Keratinocyte (primary cell): ENCODE measurements around the gene CREG1. TPM values are rescaled to one million over a fixed set of nuclear protein-coding genes. Genes with fewer than 3 reads are reported as not detected.

Source experiments
- DNase-seq: peaks from one replicate; pipeline ENCODE4 v3.0.0-alpha.2; 2011; ENCODE audit warnings: low read depth, missing footprints, low spot score
- FAIRE-seq: peaks from 2 replicates; lab custom pipeline; 2011; peaks lifted over from hg19 to GRCh38; lab: Jason Lieb, UNC
- H2AFZ ChIP-seq: 2 replicates; pipeline ENCODE4 v1.6.0; 2012; ENCODE audit warnings: low read length, control low read depth, inconsistent platforms; ENCODE audit not compliant: control insufficient read depth
- H3K27ac ChIP-seq: 2 replicates; pipeline ENCODE4 v1.5.1; 2011; ENCODE audit warnings: low read length; ENCODE audit not compliant: control insufficient read depth, insufficient read depth
- H3K27me3 ChIP-seq: 3 replicates; pipeline ENCODE4 v1.6.0; 2011; ENCODE audit warnings: low read length; ENCODE audit not compliant: control insufficient read depth, insufficient read depth; ENCODE audit errors: extremely low read depth
- H3K36me3 ChIP-seq, 2 experiments: 2 replicates in 1 of 2; 3 replicates in 1 of 2; pipeline ENCODE4 v1.5.1; 2011; ENCODE audit warnings: low read length in 2 of 2, mild to moderate bottlenecking in 1 of 2; ENCODE audit not compliant: control insufficient read depth in 2 of 2, insufficient read depth in 2 of 2; ENCODE audit errors: extremely low read depth in 1 of 2
- H3K4me1 ChIP-seq: 3 replicates; pipeline ENCODE4 v1.5.1; 2011; ENCODE audit warnings: low read length; ENCODE audit not compliant: control insufficient read depth, insufficient read depth; ENCODE audit errors: extremely low read depth
- H3K4me2 ChIP-seq: 3 replicates; pipeline ENCODE4 v1.6.0; 2011; ENCODE audit warnings: low read depth, low read length; ENCODE audit not compliant: control insufficient read depth, insufficient read depth; ENCODE audit errors: extremely low read depth
- H3K4me3 ChIP-seq, 3 experiments: fragments of 200-600 bp in 1 of 3; sonication (generic) in 1 of 3; 2 replicates in 2 of 3; 3 replicates in 1 of 3; pipeline ENCODE4 v1.5.1; 2011 to 2016; ENCODE audit warnings: low read length in 3 of 3, mild to moderate bottlenecking in 3 of 3, control low read depth in 2 of 3, inconsistent platforms in 1 of 3, low read depth in 1 of 3, mixed read lengths in 1 of 3, mixed run types in 1 of 3, moderate library complexity in 1 of 3; ENCODE audit not compliant: control insufficient read depth in 2 of 3, insufficient read depth in 2 of 3; ENCODE audit errors: extremely low read depth in 1 of 3
- H3K79me2 ChIP-seq: 2 replicates; pipeline ENCODE4 v1.6.0; 2012; ENCODE audit warnings: low read length; ENCODE audit not compliant: control insufficient read depth, insufficient read depth
- H3K9ac ChIP-seq: 3 replicates; pipeline ENCODE4 v1.6.0; 2011; ENCODE audit warnings: low read length; ENCODE audit not compliant: control insufficient read depth, insufficient read depth; ENCODE audit errors: extremely low read depth
- H3K9me1 ChIP-seq: 3 replicates; pipeline ENCODE4 v1.6.0; 2011; ENCODE audit warnings: low read length; ENCODE audit not compliant: control insufficient read depth, insufficient read depth; ENCODE audit errors: extremely low read depth
- H3K9me3 ChIP-seq: 2 replicates; pipeline ENCODE4 v1.5.1; 2012; ENCODE audit warnings: low read depth, low read length; ENCODE audit not compliant: control insufficient read depth
- H4K20me1 ChIP-seq: 3 replicates; pipeline ENCODE4 v1.6.0; 2011; ENCODE audit warnings: low read length; ENCODE audit not compliant: control insufficient read depth, insufficient read depth; ENCODE audit errors: extremely low read depth
- CTCF ChIP-seq, 3 experiments: IDR thresholded peaks in 1 of 3; conservative IDR thresholded peaks in 1 of 3; optimal IDR thresholded peaks in 1 of 3; 2 replicates in 2 of 3; 3 replicates in 1 of 3; pipeline versions ENCODE3 to v1.5.1; 2011; ENCODE audit warnings: low read length in 3 of 3, mild to moderate bottlenecking in 3 of 3, moderate library complexity in 2 of 3, control low read depth in 1 of 3, inconsistent platforms in 1 of 3; ENCODE audit not compliant: insufficient read depth in 2 of 3; ENCODE audit errors: extremely low read depth in 1 of 3
- EZH2 ChIP-seq: IDR thresholded peaks from one replicate; pipeline ENCODE4 v1.6.1; 2012; ENCODE audit warnings: inconsistent platforms, mild to moderate bottlenecking, low read length, moderate library complexity
- dilution Hi-C: fragments of 300-500 bp; cut with MboI; formaldehyde crosslinking; loops from one replicate; pipeline ENCODE4 v1.7.0; 2020; ENCODE audit warnings: low sequenced_read_pairs; ENCODE audit not compliant: extremely low pct_ligation_motif_present
- polyA plus RNA-seq, 5 experiments: library from polyadenylated mRNA; depleted of rRNA in 3 of 5; stranded (reverse) in 3 of 5; stranded (forward) in 1 of 5; unstranded in 1 of 5; fragments of >200 nt; gene quantifications; 1 replicate in 1 of 5; 2 replicates in 3 of 5; 3 replicates in 1 of 5; pipeline versions ENCODE4 v1.2.1 to v1.2.3, GENCODE V29; 2011 to 2012; ENCODE audit warnings: missing spikeins in 2 of 5, low read depth in 1 of 5, low replicate concordance in 1 of 5

The CREG1 gene
- polyA plus RNA-seq, 1 donor (not counting 4 experiments of a cell fraction or from before 2014, with no cell fraction given): 68.8 TPM

- TF ChIP-seq EZH2 (no peak), CTCF (optimal IDR thresholded peaks at IDR 0.05 in 1 of 3, IDR thresholded peaks at IDR 0.05 in 1 of 3, conservative IDR thresholded peaks at IDR 0.05 in 1 of 3; ENCODE audit: extremely low read depth in 1 of 3, insufficient read depth in 2 of 3, low read length in 3 of 3) (no peak)
- FAIRE-seq: no peak
- Histone ChIP-seq H3K36me3 (no peaks in the 10 kb centered on the region), H3K27ac (no peak overlapping the region), H3K79me2 (no peaks in the 10 kb centered on the region), H3K4me3 (no peak overlapping the region), H3K9me1 (no peaks in the 10 kb centered on the region), H2AFZ (no peak overlapping the region), H4K20me1 (no peaks in the 10 kb centered on the region), H3K9ac (no peak overlapping the region), H3K4me1 (no peaks in the 10 kb centered on the region), H3K9me3 (no peaks in the 10 kb centered on the region), H3K4me2 (no peak overlapping the region), H3K27me3 (no peaks in the 10 kb centered on the region)
- dilution Hi-C loops: no loop called here
- no peak for DNase-seq
Observed at GRCh38 chr1:167582064-167582463, 28.5 kb upstream of the CREG1 start.

- Histone ChIP-seq H3K27me3 (no peaks in the 10 kb centered on the region), H3K36me3 (no peaks in the 10 kb centered on the region), H3K9ac (no peak overlapping the region), H2AFZ (no peak overlapping the region), H3K79me2 (no peaks in the 10 kb centered on the region), H4K20me1 (no peaks in the 10 kb centered on the region), H3K4me1 (no peaks in the 10 kb centered on the region), H3K4me2 (no peak overlapping the region), H3K27ac (no peak overlapping the region), H3K9me1 (no peaks in the 10 kb centered on the region), H3K9me3 (no peaks in the 10 kb centered on the region), H3K4me3 (no peak overlapping the region)
- no peak for TF ChIP-seq EZH2
- TF ChIP-seq CTCF (optimal IDR thresholded peaks at IDR 0.05 in 1 of 3, IDR thresholded peaks at IDR 0.05 in 1 of 3, conservative IDR thresholded peaks at IDR 0.05 in 1 of 3; ENCODE audit: extremely low read depth in 1 of 3, insufficient read depth in 2 of 3, low read length in 3 of 3): no peak
- no peak for FAIRE-seq
- DNase-seq: no peak
- dilution Hi-C loops: no loop called here
Observed at GRCh38 chr1:167579986-167580385, 26.4 kb upstream of the CREG1 start.
